Ovary (tissue), 3 donors: ENCODE results near the gene MAPK14.

Experiments used
- EP300 ChIP-seq: sonication (generic); formaldehyde crosslinking; IDR thresholded peaks from one replicate; pipeline ENCODE4 v1.6.1; 2017; ENCODE audit warnings: antibody characterized with exemption
- POLR2A ChIP-seq: fragments of 450-650 bp; IDR thresholded peaks from one replicate; pipeline ENCODE4 v1.6.1; 2017; ENCODE audit warnings: antibody characterized with exemption, mild to moderate bottlenecking, moderate library complexity
- TF ChIP-seq, protein P1 (sequence below), 3 donors: fragments of 450-650 bp in 2 of 3; fragments of 200-600 bp in 1 of 3; IDR thresholded peaks; one replicate each; pipeline versions ENCODE4 v1.5.1 to v1.8.0; 2016 to 2022; ENCODE audit warnings: antibody characterized with exemption in 3 of 3, mild to moderate bottlenecking in 1 of 3
- donor health status: DM: no; HTN: no; CAD: no.

GRCh38 chr6:36117658-36118549, 90.3 kb downstream of the MAPK14 start:
- TF ChIP-seq, protein P1, sequence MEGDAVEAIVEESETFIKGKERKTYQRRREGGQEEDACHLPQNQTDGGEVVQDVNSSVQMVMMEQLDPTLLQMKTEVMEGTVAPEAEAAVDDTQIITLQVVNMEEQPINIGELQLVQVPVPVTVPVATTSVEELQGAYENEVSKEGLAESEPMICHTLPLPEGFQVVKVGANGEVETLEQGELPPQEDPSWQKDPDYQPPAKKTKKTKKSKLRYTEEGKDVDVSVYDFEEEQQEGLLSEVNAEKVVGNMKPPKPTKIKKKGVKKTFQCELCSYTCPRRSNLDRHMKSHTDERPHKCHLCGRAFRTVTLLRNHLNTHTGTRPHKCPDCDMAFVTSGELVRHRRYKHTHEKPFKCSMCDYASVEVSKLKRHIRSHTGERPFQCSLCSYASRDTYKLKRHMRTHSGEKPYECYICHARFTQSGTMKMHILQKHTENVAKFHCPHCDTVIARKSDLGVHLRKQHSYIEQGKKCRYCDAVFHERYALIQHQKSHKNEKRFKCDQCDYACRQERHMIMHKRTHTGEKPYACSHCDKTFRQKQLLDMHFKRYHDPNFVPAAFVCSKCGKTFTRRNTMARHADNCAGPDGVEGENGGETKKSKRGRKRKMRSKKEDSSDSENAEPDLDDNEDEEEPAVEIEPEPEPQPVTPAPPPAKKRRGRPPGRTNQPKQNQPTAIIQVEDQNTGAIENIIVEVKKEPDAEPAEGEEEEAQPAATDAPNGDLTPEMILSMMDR (IDR thresholded peaks at IDR 0.05): no peak
- TF ChIP-seq POLR2A (no peak), EP300 (no peak)
